ENCODE results near the gene TRIM68. TPM values are rescaled to one million over a fixed set of nuclear protein-coding genes. Genes with fewer than 3 reads are reported as not detected.

Gene TRIM68, protein sequence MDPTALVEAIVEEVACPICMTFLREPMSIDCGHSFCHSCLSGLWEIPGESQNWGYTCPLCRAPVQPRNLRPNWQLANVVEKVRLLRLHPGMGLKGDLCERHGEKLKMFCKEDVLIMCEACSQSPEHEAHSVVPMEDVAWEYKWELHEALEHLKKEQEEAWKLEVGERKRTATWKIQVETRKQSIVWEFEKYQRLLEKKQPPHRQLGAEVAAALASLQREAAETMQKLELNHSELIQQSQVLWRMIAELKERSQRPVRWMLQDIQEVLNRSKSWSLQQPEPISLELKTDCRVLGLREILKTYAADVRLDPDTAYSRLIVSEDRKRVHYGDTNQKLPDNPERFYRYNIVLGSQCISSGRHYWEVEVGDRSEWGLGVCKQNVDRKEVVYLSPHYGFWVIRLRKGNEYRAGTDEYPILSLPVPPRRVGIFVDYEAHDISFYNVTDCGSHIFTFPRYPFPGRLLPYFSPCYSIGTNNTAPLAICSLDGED
- total RNA-seq = 4.7 TPM

DNA sequence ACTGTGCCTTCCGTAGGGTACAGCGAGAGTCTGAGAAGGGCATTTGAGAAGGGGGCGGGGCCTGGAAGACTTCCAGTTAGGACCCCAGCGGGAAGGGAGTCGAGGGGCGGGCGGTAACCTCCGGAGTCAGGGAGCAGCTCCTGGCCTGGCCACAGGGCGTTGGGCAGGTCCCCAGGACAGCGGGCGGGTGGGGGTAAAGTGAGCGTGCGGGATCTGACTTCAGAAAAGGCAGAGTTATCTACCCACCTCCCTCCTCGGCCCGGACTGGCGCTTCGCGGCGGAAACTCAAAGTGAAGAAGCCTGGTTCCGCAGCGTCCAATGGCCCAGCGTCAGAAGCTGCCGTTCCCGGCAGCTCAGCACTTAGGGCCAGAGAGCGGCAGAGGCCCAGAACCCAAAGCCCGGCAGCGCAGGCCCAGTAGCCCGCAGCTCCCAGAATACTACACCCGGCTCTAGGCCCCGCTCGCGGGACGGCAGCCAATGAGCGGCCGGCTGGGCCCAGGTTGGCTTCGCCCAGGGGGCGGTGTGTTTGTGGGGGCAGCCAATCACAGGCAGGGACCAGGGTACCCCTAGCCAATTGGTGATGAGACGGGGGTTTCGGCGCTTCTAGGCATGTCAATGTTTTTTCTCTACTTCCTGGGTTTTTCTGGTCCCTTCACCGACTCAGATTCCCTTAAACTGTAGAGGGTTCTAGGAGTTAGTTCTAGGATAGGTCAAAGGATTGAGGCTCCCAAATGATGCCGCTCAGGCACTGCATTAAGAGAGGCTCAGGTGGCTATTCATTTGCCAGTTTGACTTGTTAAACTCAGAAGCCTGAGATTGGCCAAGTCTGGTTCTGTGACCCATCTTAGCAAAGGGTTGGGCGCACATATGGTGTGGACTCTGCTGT, at the start of gene TRIM68:
Gene TRIM68, minus strand, starts transcription at position 451 of the 886 bp plus-strand sequence. CDS start 2,727 bp downstream, outside the sequence.
- ATAC-seq = peak; percentile 100

DNA sequence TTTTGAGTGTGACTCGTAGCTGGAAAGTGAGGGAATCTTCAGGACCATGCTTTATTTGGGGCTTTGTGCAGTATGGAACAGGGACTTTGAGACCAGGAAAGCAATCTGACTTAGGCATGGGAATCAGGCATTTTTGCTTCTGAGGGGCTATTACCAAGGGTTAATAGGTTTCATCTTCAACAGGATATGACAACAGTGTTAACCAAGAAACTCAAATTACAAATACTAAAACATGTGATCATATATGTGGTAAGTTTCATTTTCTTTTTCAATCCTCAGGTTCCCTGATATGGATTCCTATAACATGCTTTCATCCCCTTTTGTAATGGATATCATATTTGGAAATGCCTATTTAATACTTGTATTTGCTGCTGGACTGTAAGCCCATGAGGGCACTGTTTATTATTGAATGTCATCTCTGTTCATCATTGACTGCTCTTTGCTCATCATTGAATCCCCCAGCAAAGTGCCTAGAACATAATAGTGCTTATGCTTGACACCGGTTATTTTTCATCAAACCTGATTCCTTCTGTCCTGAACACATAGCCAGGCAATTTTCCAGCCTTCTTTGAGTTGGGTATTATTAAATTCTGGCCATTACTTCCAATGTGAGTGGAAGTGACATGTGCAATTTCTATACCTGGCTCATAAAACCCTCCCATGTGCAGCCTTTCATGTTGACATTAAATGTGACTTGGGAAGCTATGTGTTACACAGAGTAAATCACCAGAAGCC, 46.8 kb upstream of the TRIM68 start:
- no peak for ATAC-seq

DNA sequence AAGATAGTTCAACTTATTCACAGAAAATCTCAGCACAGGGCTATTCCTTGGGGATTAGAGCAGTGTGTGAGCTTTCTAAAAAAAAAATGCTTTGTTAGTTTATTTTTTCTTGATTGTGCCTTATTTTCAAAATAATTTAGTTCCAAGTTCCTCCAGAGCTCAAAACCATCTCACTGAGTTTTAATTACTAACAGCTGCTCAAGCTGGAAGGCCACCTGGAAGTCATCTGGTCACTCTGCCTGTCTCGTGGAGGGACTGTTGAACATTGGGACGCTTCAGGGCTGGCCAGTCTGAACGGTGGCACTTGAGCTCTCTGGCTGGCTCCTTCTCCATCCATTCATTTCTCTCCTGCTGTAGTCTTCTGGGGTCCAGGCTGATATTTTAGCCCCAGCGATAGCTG, 39.7 kb upstream of the TRIM68 start:
- no peak for ATAC-seq

DNA sequence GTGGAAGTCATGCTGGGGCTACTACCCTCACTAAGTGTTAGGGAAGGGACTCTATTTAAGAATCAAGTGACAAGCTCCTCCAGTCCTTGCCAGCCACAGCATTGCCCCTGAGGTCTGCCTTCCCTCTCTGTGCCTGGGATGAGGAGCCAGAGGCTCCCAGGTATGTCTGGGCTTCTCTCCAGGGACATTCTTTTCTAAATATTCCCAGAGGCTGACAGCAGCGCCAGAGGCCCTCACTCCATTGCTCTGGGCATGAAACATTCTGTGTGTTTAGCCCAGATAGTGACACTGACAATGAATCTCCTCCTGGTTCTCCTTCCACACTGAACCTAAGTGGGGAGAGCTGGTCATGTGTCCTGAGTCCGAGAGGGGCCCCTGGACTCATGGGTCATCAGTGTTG, 37.9 kb upstream of the TRIM68 start:
- ATAC-seq = no peak

DNA sequence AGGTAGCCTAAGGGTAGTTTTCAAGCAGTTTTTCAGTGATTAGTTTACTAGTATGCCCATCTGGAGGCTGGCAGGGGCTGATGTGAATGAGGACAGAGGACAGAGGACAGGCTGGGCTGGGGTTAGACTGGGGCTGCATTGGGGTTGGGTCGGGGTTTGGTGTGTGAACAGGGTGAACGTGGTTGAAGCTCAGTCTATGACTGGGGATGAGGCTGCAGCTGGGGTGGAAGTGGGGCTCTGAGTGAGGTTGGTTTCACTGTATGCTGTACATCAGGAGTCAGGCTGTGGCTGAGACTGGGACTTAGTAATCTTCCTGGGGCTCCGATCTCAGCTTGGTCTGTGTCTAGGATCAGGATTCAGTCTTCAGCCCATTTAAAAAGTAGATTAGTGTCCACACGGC, 36.2 kb upstream of the TRIM68 start:
- no peak for ATAC-seq

DNA sequence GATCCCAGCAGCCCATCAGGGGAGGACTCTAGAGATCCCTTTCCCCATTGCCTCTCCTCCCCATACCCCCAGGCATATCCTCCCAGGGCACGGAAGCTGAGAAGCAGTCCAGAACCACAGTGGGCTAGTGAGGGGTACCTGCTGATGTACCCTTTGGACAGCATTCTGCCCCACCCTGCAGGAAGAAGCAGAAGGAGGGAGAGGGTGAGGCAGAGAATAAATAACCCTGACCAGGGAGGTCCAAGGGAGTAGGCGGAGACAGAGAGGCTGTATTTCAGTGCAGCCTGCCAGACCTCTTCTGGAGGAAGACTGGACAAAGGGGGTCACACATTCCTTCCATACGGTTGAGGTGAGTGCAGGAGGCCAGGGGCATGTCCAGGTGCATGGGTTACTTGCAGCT, 35.7 kb upstream of the TRIM68 start, which contains the start of gene OR51E1:
Gene OR51E1, plus strand, starts transcription at position 301 of the 400 bp plus-strand sequence. CDS start 8,545 bp downstream, outside the sequence.
- no peak for ATAC-seq

DNA sequence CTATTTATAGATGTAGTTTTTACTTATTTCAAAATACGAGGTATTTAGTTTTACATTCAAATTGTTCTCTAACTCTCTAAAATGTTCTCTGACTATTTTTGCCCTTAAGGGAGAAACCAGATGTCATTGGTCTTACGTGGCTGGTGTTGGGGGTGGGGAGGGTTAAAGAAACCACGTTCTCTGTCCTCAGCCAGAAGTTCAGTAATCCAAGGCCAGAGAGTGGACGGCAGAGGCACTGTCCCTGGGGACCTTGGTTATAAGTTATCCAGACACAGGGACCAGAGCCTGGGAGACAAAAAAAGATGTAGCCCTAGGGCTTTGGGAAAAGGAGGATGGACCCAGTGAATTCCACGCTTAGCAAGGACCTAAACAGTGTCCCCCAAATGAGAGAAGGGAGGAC, 35.0 kb upstream of the TRIM68 start:
- ATAC-seq = no peak

DNA sequence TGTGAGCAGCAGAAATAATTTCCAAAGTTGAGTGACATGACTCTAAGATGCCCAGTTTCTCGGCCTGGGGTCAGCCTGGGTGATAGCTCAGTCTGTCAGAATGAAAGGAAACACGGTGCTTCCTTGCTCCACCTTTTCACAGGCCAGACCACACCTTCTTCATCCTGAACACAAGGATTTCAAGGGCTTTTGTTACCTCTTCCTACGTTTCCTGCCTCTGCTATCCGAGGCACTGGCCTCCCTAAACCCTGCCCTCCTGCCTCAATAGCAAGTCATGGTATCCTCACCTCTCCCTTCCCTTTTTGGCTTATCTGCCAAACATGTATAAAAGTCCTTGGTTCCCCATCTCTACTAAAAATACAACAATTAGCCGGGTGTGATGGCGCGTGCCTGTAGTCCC, 34.0 kb upstream of the TRIM68 start:
- no peak for ATAC-seq

DNA sequence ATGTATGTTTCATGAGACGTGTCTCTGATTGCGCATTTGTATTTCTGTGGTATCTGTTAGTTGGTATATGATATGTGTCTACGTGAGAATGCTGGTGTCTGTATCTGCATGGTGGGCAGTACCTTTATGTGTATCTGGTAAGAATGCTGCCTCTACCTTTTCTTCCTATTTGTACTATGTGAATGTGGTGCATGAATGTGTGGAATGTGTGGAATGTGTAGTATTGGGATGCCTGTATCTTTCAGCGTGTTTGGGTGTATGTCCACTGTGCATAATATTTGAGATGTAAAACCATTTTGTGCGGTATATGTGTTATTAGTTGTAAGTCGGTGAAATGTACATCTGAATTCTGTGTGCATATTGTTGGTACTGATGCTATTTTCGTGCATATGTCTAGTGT, 33.5 kb upstream of the TRIM68 start:
- no peak for ATAC-seq

DNA sequence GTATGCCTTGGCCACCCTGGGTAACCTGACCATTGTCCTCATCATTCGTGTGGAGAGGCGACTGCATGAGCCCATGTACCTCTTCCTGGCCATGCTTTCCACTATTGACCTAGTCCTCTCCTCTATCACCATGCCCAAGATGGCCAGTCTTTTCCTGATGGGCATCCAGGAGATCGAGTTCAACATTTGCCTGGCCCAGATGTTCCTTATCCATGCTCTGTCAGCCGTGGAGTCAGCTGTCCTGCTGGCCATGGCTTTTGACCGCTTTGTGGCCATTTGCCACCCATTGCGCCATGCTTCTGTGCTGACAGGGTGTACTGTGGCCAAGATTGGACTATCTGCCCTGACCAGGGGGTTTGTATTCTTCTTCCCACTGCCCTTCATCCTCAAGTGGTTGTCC, 31.9 kb upstream of the TRIM68 start:
- ATAC-seq = no peak

DNA sequence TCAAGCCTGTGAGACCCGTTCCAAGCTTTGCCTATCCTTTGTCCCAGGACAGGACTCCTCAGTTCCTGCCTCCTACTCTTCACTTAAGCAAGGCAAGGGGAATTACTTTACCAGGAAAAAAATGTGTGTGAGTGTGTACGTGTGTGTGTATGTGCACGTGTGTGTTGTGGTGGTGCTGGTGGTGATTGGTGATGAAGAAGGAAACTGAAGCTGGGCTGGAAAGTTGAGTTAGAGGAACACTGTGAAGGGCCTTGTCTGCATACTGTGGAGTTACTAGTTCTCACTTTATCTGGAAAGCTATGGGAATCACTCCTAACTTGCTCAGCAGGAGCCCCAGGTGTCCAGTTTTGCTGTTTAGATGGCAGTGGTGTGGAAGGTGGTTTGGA, 29.6 kb upstream of the TRIM68 start:
- no peak for ATAC-seq

DNA sequence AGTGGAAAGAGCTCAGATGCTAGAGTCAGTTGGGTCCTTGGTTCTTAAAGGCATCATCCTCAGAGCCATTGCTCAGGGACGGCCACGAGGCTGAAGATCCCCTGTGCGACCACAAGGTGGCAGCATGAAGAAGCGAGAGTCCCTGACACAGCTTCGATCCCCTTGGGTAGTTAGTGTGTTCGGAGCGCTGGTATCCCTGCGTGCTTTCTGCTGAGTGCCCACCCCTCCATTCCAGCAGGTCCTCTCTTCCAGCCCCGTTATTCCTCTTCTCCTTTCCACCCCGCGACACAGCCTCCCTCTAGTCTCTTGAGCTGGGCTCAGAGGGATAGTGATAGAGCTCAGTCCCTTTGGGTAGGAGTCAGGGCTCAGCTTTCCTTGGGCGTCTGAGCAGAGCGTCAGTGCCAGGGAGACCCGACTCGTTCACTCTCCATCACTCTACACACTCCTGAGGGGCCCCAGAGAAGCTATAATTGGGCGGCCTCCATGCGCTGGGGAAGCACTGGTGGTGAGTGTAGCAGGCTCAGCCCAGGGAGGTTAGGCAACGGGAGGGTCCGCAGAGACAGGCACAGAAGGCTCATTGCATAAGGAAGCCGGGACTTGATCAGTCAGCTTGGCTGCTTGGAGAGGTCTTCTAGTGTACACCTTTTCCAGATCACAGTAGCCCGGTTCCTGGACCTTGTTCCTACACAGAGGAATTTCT, 29.1 kb upstream of the TRIM68 start, which contains the start of gene OR51D1:
Gene OR51D1, plus strand, starts transcription at position 516 of the 700 bp plus-strand sequence. CDS start 2,314 bp downstream, outside the sequence.
- peak; percentile 84 for ATAC-seq

DNA sequence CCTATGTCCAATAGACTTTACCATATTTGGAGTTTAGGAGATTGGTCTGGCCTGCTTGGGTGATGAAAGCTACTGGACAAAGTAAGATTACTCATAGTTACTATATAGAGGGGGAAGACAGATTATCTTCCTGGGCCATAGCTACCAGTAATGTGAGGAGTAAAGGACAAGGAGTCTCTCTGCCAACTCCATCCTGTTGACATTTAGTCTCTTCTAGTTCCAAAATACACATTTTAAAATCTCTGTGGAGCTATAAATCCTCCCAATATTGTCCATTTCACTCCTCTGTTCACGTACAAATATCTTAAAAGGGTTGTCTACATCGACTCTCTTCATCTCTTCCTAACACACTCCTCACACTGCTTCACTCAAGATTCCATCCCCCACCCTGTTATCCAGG, 28.1 kb upstream of the TRIM68 start:
- no peak for ATAC-seq

DNA sequence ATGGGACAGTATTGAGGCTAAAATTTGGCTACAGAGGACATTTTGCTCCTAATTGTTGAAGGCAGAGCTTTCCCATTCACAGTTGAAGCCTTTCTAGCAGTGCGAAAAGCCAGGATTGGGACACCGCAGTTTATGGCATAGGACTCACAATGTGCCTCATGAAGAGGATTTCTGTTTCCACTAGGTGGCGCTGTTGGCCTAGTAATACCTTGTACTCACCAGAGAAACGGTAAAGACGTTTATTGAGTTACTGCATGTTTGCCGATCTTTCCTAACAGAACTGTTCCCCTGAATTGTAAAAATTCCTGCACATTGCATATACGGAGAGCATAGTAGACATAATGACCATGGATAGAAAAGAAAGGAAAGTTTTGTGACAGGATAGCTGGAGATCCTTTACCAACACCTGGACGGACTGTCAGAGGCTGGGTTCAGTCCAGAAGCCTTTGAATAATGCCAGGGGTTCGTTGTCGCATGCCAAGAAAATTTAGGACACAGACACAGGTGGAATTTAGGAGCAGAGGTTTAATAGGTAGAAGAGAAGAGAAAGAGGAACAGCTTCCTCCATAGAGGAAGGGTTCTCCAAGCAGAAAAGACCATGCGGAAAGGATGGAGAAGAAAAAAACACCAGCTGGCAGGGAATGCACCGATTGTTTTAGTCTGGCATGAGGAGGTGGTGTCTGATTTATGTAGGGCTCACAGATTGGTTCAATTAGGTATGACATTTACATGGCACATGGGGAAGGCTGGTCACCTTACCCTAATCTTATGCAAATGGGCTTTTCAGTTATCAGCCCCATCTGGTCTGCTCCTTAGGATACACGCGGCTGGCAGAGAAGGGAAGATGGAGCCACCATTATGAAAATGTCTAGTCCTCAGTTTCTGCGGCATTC, 18.4 kb upstream of the TRIM68 start:
- ATAC-seq = peak; percentile 76

DNA sequence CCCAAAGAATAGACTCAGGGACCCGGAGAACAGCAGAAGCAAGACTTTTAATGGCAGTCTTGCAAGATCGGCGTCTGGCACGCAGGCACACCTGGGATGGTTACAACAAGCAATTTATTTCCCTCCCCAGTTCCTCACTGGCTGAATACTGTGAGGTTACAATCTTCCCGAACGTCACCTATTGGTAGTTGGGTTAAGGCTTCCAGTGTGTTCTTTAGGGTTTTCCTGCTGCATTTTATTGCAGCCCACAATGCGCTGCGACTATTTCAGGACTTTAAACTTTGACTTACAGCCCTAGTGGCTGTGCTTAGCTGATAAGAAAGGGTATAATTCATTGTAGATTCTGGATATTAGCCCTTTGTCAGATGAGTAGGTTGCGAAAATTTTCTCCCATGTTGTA, 11.5 kb upstream of the TRIM68 start:
- no peak for ATAC-seq

DNA sequence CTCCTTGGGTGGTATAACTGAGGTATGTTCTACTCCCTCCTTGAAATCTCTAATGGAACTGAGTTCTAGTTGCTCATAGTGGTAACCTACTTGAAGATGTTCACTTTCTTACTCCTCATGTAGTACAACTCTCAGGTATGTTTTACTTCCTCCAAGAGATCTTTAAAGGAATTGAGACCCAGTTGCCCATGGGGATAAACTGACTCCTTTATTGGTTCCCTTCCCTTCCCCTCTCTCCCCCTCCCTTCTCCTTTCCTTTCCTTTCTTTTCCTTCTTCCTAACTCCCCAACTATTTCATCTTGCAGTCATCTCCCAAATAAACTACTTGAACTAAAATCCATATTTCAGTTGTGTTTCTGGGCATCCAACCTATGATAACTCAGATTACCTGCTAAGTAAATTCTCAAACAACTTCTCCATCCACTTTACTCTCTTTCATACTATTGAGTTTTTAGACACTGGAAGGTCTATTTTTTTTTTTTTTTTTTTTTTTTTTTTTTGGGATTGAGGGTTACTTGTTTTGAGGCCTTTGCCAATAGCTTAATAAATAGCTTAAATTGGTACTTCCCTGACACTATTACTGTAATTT, 7.9 kb upstream of the TRIM68 start:
- ATAC-seq = no peak

DNA sequence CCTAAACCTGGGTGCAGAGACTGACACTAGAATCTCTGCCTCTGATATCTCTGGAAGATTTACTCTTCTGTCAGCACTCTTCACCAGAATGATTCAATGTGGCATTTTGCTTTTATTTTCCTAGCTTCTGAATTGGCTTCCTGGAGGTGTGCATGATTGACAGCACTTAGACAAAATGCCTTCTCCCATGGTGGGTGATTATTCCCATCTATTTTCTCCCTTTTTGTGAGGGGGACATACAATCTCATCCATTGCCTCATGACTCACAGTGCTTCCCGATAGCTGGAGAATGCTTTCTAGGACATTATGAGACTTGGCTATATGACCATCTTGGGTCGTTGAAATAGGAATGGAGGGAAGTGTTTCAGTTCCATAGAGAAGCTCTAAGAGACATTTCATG, 4.0 kb upstream of the TRIM68 start:
- ATAC-seq = no peak

DNA sequence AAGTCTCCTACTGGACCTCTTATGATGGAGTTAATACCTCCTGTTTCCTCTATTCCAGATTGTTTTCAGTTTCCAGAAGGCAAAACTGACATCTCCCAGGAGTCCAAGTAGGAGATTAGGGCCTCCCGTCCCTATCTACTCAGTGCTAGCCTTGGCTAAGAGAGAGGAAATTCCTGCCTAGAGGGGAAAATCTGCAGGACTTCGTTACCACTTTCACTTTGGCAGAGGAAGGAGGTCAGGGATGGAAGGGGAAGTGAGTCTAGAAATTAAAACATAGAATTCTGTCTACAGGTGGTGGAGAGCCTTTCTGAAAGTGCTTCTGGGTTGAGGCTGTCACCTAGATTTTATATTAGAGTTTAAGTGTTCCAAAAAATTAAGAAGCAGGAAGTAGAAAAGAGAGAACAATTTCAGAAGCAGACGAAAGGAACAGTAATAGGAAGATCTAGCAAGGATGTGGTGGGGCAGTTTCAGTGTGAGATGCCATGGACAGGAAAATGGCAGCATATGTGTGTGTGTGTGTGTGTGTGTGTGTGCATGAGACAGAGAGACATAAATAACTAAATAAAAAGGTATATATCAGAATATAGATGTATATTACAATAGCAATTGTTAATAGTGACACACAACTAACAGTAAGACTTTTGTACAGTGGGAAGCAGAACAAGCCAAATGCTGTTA, 2.4 kb upstream of the TRIM68 start:
- no peak for ATAC-seq

DNA sequence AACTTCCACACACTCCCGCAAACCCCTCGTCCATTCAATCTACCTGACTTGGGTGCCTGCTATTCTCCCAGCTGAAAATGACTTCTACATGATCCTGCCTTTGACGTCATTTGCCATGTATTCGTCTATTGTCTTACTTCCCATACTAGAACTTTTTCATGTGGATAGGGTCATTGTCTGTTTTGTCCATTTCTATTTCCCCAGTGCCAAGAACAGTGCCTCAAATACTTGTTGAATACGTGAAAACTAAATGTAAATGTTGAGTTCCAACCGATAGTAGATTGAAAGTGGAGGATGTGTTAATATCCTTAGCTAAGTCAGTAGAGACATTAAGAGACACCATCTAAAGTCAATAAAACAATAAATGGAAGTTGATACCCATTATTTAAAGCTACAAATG, 935 bp downstream of the TRIM68 start:
- no peak for ATAC-seq

Data from esophagus mucosa (tissue), 1 donor.